Measurements from ENCODE around the gene FGF12. TPM values are rescaled to one million over a fixed set of nuclear protein-coding genes. Genes with fewer than 3 reads are reported as not detected.

Gene FGF12
- total and polyA plus RNA-seq, 4 experiments from 2014 or later = not detected

- ChIA-PET POLR2A (ENCODE audit: partially characterized antibody) (no interaction called here), CTCF (ENCODE audit: partially characterized antibody) (no interaction called here)
- Mint-ChIP-seq H3K36me3 (no peaks in the 10 kb centered on the region), H3K4me3 (no peak overlapping the region), H3K27me3 (no peaks in the 10 kb centered on the region), H3K27ac (no peak overlapping the region), H3K9me3 (peaks cover 0 to 4% (median 0%) of the 10 kb centered on the region in 8 donors), H3K4me1 (no peaks in the 10 kb centered on the region)
- Histone ChIP-seq H3K9me3 (ENCODE audit: control insufficient read depth in 1 of 2, low read length in 2 of 2) (no peaks in the 10 kb centered on the region), H3K4me3 (ENCODE audit: low read length in 2 of 2) (no peak overlapping the region), H3K36me3 (ENCODE audit: insufficient read depth, low read length) (no peaks in the 10 kb centered on the region), H3K4me1 (ENCODE audit: insufficient read depth, low read length) (no peaks in the 10 kb centered on the region), H3K27ac (ENCODE audit: low read depth, low read length) (no peak overlapping the region), H3K27me3 (ENCODE audit: insufficient read depth, low read length) (no peaks in the 10 kb centered on the region)
- intact Hi-C loops (cut with micrococcal nuclease) = no loop called here
- DNase-seq = no peak
These were observed 477.8 kb downstream of the FGF12 start for GRCh38 chr3:192249516-192249915.

DNA sequence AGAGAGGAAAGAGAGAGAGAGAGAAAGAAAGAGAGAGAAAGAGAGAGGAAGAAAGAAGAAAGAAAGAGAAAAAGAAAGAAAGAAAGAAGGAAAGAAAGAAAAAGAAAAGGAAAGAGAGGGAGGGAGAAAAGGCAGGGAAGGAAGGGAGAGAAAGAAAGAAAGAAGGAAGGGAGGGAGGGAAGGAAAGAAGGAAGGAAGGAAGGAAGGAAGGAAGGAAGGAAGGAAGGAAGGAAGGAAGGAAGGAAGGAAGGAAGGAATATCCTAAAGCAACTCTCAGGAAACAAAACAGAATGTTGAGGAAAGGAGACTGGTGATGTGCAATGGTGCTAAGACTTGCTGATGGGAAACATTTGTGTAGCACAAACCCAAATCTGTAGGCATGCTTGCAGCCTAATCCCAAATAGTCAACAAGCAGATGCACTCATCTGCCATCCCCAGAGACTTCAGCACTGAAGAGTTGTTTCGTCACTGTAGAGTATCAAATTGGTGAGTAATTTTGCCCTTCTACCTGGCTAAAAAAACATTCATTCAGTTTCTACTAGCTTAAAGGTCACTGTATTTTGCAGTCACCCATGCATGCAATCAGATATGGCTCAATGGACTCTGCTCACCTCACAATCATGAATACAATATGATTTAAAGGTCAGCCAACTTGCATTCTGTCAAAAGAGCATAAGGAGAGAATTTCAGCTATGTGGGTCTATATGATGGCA is 480.3 kb downstream of the FGF12 start:
- Mint-ChIP-seq H3K27ac (no peak overlapping the region), H3K27me3 (no peaks in the 10 kb centered on the region), H3K36me3 (no peaks in the 10 kb centered on the region), H3K4me3 (no peak overlapping the region), H3K9me3 (peaks cover 0 to 2% (median 0%) of the 10 kb centered on the region in 8 donors), H3K4me1 (no peaks in the 10 kb centered on the region)
- intact Hi-C loops (cut with micrococcal nuclease) = no loop called here
- Histone ChIP-seq H3K4me1 (ENCODE audit: insufficient read depth, low read length) (no peaks in the 10 kb centered on the region), H3K9me3 (ENCODE audit: control insufficient read depth in 1 of 2, low read length in 2 of 2) (no peaks in the 10 kb centered on the region), H3K36me3 (ENCODE audit: insufficient read depth, low read length) (no peaks in the 10 kb centered on the region), H3K27ac (ENCODE audit: low read depth, low read length) (no peak overlapping the region), H3K27me3 (ENCODE audit: insufficient read depth, low read length) (no peaks in the 10 kb centered on the region), H3K4me3 (ENCODE audit: low read length in 2 of 2) (no peak overlapping the region)
- ChIA-PET POLR2A (ENCODE audit: partially characterized antibody) (no interaction called here), CTCF (ENCODE audit: partially characterized antibody) (no interaction called here)
- DNase-seq = no peak

DNA sequence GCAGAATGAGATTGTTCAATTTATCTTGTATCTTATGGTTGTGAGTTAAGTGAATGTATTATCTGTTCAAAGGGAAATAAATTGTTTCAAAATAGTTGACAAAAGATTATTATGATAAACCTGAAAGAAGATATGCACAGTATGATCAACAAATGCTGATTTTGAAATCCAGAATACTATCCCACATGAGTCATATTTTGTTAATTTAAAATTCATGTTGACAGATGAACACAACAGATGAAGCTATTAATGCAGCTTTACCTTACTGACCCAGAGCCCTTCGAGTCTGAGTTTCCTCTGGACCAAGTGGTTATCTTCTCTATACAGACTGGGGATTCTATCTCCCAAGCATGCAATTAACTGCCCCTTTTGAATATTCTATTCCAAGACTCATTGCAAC is 482.8 kb downstream of the FGF12 start:
- Mint-ChIP-seq H3K4me3 (no peak overlapping the region), H3K27me3 (no peaks in the 10 kb centered on the region), H3K36me3 (no peaks in the 10 kb centered on the region), H3K9me3 (peaks cover 0 to 2% (median 0%) of the 10 kb centered on the region in 8 donors), H3K4me1 (no peaks in the 10 kb centered on the region), H3K27ac (no peak overlapping the region)
- no peaks in the 10 kb centered on the region for H3K4me1 ChIP-seq (ENCODE audit: insufficient read depth, low read length)
- DNase-seq = no peak
- no peak overlapping the region for H3K4me3 ChIP-seq (ENCODE audit: low read length in 2 of 2)
- no peaks in the 10 kb centered on the region for H3K27me3 ChIP-seq (ENCODE audit: insufficient read depth, low read length)
- intact Hi-C loops (cut with micrococcal nuclease) = no loop called here
- H3K27ac ChIP-seq (ENCODE audit: low read depth, low read length) = no peak overlapping the region
- H3K9me3 ChIP-seq (ENCODE audit: control insufficient read depth in 1 of 2, low read length in 2 of 2) = no peaks in the 10 kb centered on the region
- no peaks in the 10 kb centered on the region for H3K36me3 ChIP-seq (ENCODE audit: insufficient read depth, low read length)
- POLR2A ChIA-PET (ENCODE audit: partially characterized antibody) = no interaction called here
- CTCF ChIA-PET (ENCODE audit: partially characterized antibody) = no interaction called here

GRCh38 chr3:192239956-192240355 is 487.4 kb downstream of the FGF12 start:
- Histone ChIP-seq H3K9me3 (ENCODE audit: control insufficient read depth in 1 of 2, low read length in 2 of 2) (no peaks in the 10 kb centered on the region), H3K4me1 (ENCODE audit: insufficient read depth, low read length) (no peaks in the 10 kb centered on the region), H3K4me3 (ENCODE audit: low read length in 2 of 2) (no peak overlapping the region), H3K36me3 (ENCODE audit: insufficient read depth, low read length) (no peaks in the 10 kb centered on the region), H3K27ac (ENCODE audit: low read depth, low read length) (no peak overlapping the region), H3K27me3 (ENCODE audit: insufficient read depth, low read length) (no peaks in the 10 kb centered on the region)
- H3K27ac Mint-ChIP-seq = no peak overlapping the region
- H3K4me3 Mint-ChIP-seq = no peak overlapping the region
- H3K4me1 Mint-ChIP-seq = no peaks in the 10 kb centered on the region
- H3K36me3 Mint-ChIP-seq = no peaks in the 10 kb centered on the region
- intact Hi-C loops (cut with micrococcal nuclease) = no loop called here
- CTCF ChIA-PET (ENCODE audit: partially characterized antibody) = no interaction called here
- no peak for DNase-seq
- POLR2A ChIA-PET (ENCODE audit: partially characterized antibody) = no interaction called here
- peaks cover 0 to 10% (median 4%) of the 10 kb centered on the region in 8 donors for H3K9me3 Mint-ChIP-seq
- H3K27me3 Mint-ChIP-seq = no peaks in the 10 kb centered on the region

- H3K4me1 ChIP-seq (ENCODE audit: insufficient read depth, low read length) = no peaks in the 10 kb centered on the region
- intact Hi-C loops (cut with micrococcal nuclease) = no loop called here
- no peaks in the 10 kb centered on the region for H3K27me3 ChIP-seq (ENCODE audit: insufficient read depth, low read length)
- ChIA-PET CTCF (ENCODE audit: partially characterized antibody) (no interaction called here), POLR2A (ENCODE audit: partially characterized antibody) (no interaction called here)
- no peaks in the 10 kb centered on the region for H3K9me3 ChIP-seq (ENCODE audit: control insufficient read depth in 1 of 2, low read length in 2 of 2)
- no peak overlapping the region for H3K27ac ChIP-seq (ENCODE audit: low read depth, low read length)
- H3K36me3 Mint-ChIP-seq = no peaks in the 10 kb centered on the region
- no peaks in the 10 kb centered on the region for H3K4me1 Mint-ChIP-seq
- H3K9me3 Mint-ChIP-seq = peaks cover 0 to 10% (median 4%) of the 10 kb centered on the region in 8 donors
- H3K4me3 ChIP-seq (ENCODE audit: low read length in 2 of 2) = no peak overlapping the region
- H3K27me3 Mint-ChIP-seq = no peaks in the 10 kb centered on the region
- no peaks in the 10 kb centered on the region for H3K36me3 ChIP-seq (ENCODE audit: insufficient read depth, low read length)
- no peak for DNase-seq
- no peak overlapping the region for H3K4me3 Mint-ChIP-seq
- no peak overlapping the region for H3K27ac Mint-ChIP-seq
These were observed 489.2 kb downstream of the FGF12 start for GRCh38 chr3:192237992-192238608.

- Mint-ChIP-seq H3K27ac (no peak overlapping the region), H3K9me3 (peaks cover 0 to 3% (median 0%) of the 10 kb centered on the region in 8 donors), H3K27me3 (no peaks in the 10 kb centered on the region), H3K4me3 (no peak overlapping the region), H3K4me1 (no peaks in the 10 kb centered on the region), H3K36me3 (no peaks in the 10 kb centered on the region)
- DNase-seq = no peak
- intact Hi-C loops (cut with micrococcal nuclease) = no loop called here
- H3K36me3 ChIP-seq (ENCODE audit: insufficient read depth, low read length) = no peaks in the 10 kb centered on the region
- H3K4me3 ChIP-seq (ENCODE audit: low read length in 2 of 2) = no peak overlapping the region
- no peak overlapping the region for H3K27ac ChIP-seq (ENCODE audit: low read depth, low read length)
- ChIA-PET CTCF (ENCODE audit: partially characterized antibody) (no interaction called here), POLR2A (ENCODE audit: partially characterized antibody) (no interaction called here)
- no peaks in the 10 kb centered on the region for H3K4me1 ChIP-seq (ENCODE audit: insufficient read depth, low read length)
- no peaks in the 10 kb centered on the region for H3K9me3 ChIP-seq (ENCODE audit: control insufficient read depth in 1 of 2, low read length in 2 of 2)
- H3K27me3 ChIP-seq (ENCODE audit: insufficient read depth, low read length) = no peaks in the 10 kb centered on the region
These were observed 497.5 kb downstream of the FGF12 start for GRCh38 chr3:192229866-192230265.

- Histone ChIP-seq H3K27ac (ENCODE audit: low read depth, low read length) (no peak overlapping the region), H3K4me1 (ENCODE audit: insufficient read depth, low read length) (no peaks in the 10 kb centered on the region), H3K9me3 (ENCODE audit: control insufficient read depth in 1 of 2, low read length in 2 of 2) (no peaks in the 10 kb centered on the region), H3K4me3 (ENCODE audit: low read length in 2 of 2) (no peak overlapping the region), H3K36me3 (ENCODE audit: insufficient read depth, low read length) (no peaks in the 10 kb centered on the region), H3K27me3 (ENCODE audit: insufficient read depth, low read length) (no peaks in the 10 kb centered on the region)
- Mint-ChIP-seq H3K27ac (no peak overlapping the region), H3K4me1 (no peaks in the 10 kb centered on the region), H3K36me3 (no peaks in the 10 kb centered on the region), H3K4me3 (no peak overlapping the region), H3K27me3 (no peaks in the 10 kb centered on the region), H3K9me3 (peaks cover 0 to 2% (median 0%) of the 10 kb centered on the region in 8 donors)
- no peak for DNase-seq
- ChIA-PET POLR2A (ENCODE audit: partially characterized antibody) (no interaction called here), CTCF (ENCODE audit: partially characterized antibody) (no interaction called here)
- intact Hi-C loops (cut with micrococcal nuclease) = no loop called here
These were observed 502.6 kb downstream of the FGF12 start for GRCh38 chr3:192224634-192225155.
